ENCODE measurements around the gene TMED8.
"Not testable (repeated sequence)": the region's sequence is repeated elsewhere in the genome, so short reads cannot be mapped to it uniquely, and the experiment has no call there.

The TMED8 gene

GRCh38 chr14:77376771-77377501, at the start of gene TMED8, which contains the start of gene SAMD15:
Gene TMED8, minus strand, starts transcription at chr14:77377094. Its CDS starts 41 bp downstream, at chr14:77377053.
Gene SAMD15, plus strand, starts transcription at chr14:77377379. Its CDS starts 40 bp downstream, at chr14:77377419.
- DNase-seq (ENCODE audit: low read depth) = peak; percentile 88

GRCh38 chr14:77426396-77426795, 49.5 kb upstream of the TMED8 start:
- no peak for DNase-seq (ENCODE audit: low read depth)

- no peak for DNase-seq (ENCODE audit: low read depth)
Observed at GRCh38 chr14:77424862-77425261, 48.0 kb upstream of the TMED8 start.

- DNase-seq (ENCODE audit: low read depth) = no peak
Observed at GRCh38 chr14:77423423-77423822, 46.5 kb upstream of the TMED8 start, which contains the start of gene NOXRED1. Gene NOXRED1, minus strand, starts transcription at chr14:77423523. Its CDS starts 634 bp downstream, at chr14:77422889.

- DNase-seq (ENCODE audit: low read depth) = peak; percentile 65
Observed at GRCh38 chr14:77421201-77421600, 44.3 kb upstream of the TMED8 start.

- DNase-seq (ENCODE audit: low read depth) = no peak
Observed at GRCh38 chr14:77416836-77417235, 39.9 kb upstream of the TMED8 start.

- DNase-seq (ENCODE audit: low read depth) = not testable (repeated sequence)
Observed at GRCh38 chr14:77416098-77416497, 39.2 kb upstream of the TMED8 start.

- not testable (repeated sequence) for DNase-seq (ENCODE audit: low read depth)
Observed at GRCh38 chr14:77415403-77416030, 38.6 kb upstream of the TMED8 start.

GRCh38 chr14:77409131-77409533, 32.2 kb upstream of the TMED8 start:
- DNase-seq (ENCODE audit: low read depth) = peak; percentile 29

GRCh38 chr14:77407158-77407557, 30.3 kb upstream of the TMED8 start:
- peak; percentile 40 for DNase-seq (ENCODE audit: low read depth)

GRCh38 chr14:77406718-77407117, 29.8 kb upstream of the TMED8 start:
- peak; percentile 14 for DNase-seq (ENCODE audit: low read depth)

GRCh38 chr14:77406086-77406485, 29.2 kb upstream of the TMED8 start:
- DNase-seq (ENCODE audit: low read depth) = peak; percentile 8

GRCh38 chr14:77403768-77404167, 26.9 kb upstream of the TMED8 start:
- DNase-seq (ENCODE audit: low read depth) = no peak

- no peak for DNase-seq (ENCODE audit: low read depth)
Observed at GRCh38 chr14:77400216-77400615, 23.3 kb upstream of the TMED8 start.

- DNase-seq (ENCODE audit: low read depth) = no peak
Observed at GRCh38 chr14:77390188-77390587, 13.3 kb upstream of the TMED8 start.

- DNase-seq (ENCODE audit: low read depth) = no peak
Observed at GRCh38 chr14:77378701-77379100, 1.8 kb upstream of the TMED8 start.

GRCh38 chr14:77377502-77377844, 579 bp upstream of the TMED8 start:
- DNase-seq (ENCODE audit: low read depth) = no peak

- no peak for DNase-seq (ENCODE audit: low read depth)
Observed at GRCh38 chr14:77375973-77376770, 722 bp downstream of the TMED8 start.

- DNase-seq (ENCODE audit: low read depth) = no peak
Observed at GRCh38 chr14:77375164-77375950, 1.5 kb downstream of the TMED8 start.

GRCh38 chr14:77372304-77372841, 4.5 kb downstream of the TMED8 start:
- peak; percentile 79 for DNase-seq (ENCODE audit: low read depth)

GRCh38 chr14:77369285-77369684, 7.6 kb downstream of the TMED8 start:
- no peak for DNase-seq (ENCODE audit: low read depth)

GRCh38 chr14:77364146-77364545, 12.7 kb downstream of the TMED8 start:
- no peak for DNase-seq (ENCODE audit: low read depth)

Data from iris pigment epithelial cell (primary cell).